HepG2 (cell line): Measurements from ENCODE around the gene CABLES1. TPM values are rescaled to one million over a fixed set of nuclear protein-coding genes. Genes with fewer than 3 reads are reported as not detected.

Experiments
- ATAC-seq: fragments of 200-7000 bp; cut with Tn5 transposase; 3 replicates; pipeline ENCODE4 v1.9.1; 2020; ENCODE audit warnings: mild to moderate bottlenecking, moderate library complexity
- BruUV-seq: library from RNA; stranded (reverse); fragments of 400-500 nt; replicated peaks from 2 replicates; lab custom pipeline; 2021; lab: Mats Ljungman, UMichigan
- CTCF ChIA-PET: fragments of 300-600 bp; formaldehyde crosslinking; extraction: SDS; loops from one replicate; lab custom pipeline; 2021; ENCODE audit warnings: low total read pairs, inconsistent platforms, low intra/inter-chr PET ratio; lab: Yijun Ruan, JAX
- POLR2A ChIA-PET: fragments of 350-600 bp; sonication (Branson Sonifier 250); formaldehyde crosslinking; loops from one replicate; lab custom pipeline; 2020; ENCODE audit warnings: antibody characterized with exemption, inconsistent platforms; lab: Yijun Ruan, JAX
- DNase-seq: peaks from one replicate; pipeline ENCODE4 v3.0.0-alpha.2; 2015; ENCODE audit warnings: low spot score
- FAIRE-seq: peaks from 3 replicates; lab custom pipeline; 2011; peaks lifted over from hg19 to GRCh38; lab: Jason Lieb, UNC
- H2AFZ ChIP-seq: one replicate; pipeline ENCODE4 v1.6.1; 2011; ENCODE audit warnings: low read length, inconsistent platforms
- H3K27ac ChIP-seq: fragments of 300-600 bp; 3 replicates; pipeline ENCODE4 v1.8.0; 2011; ENCODE audit warnings: mixed run types, mild to moderate bottlenecking, mixed read lengths, low read length, inconsistent platforms; ENCODE audit not compliant: insufficient read depth; ENCODE audit errors: extremely low read length
- H3K27me3 ChIP-seq, 2 experiments: fragments of 200-600 bp in 1 of 2; 2 replicates in 1 of 2; 3 replicates in 1 of 2; pipeline versions ENCODE4 v1.6.0 to v1.8.0; 2011; ENCODE audit warnings: low read length in 2 of 2, mild to moderate bottlenecking in 2 of 2, moderate library complexity in 2 of 2, inconsistent platforms in 1 of 2; ENCODE audit not compliant: insufficient read depth in 2 of 2, control insufficient read depth in 1 of 2
- H3K36me3 ChIP-seq, 2 experiments: fragments of 200-600 bp in 1 of 2; replicated peaks in 1 of 2; 2 replicates in 1 of 2; 3 replicates in 1 of 2; pipeline versions ENCODE4 v1.5.1 to v1.8.0; 2011; ENCODE audit warnings: low read length in 2 of 2, inconsistent platforms in 1 of 2; ENCODE audit not compliant: insufficient read depth in 2 of 2, control insufficient read depth in 1 of 2
- H3K4me1 ChIP-seq: 2 replicates; pipeline ENCODE4 v1.5.1; 2012; ENCODE audit warnings: low read length, inconsistent platforms; ENCODE audit not compliant: insufficient read depth
- H3K4me2 ChIP-seq: 2 replicates; pipeline ENCODE4 v1.6.0; 2011; ENCODE audit warnings: low read depth, low read length, inconsistent platforms
- H3K4me3 ChIP-seq, 3 experiments: fragments of 200-600 bp in 1 of 3; sonication (generic), shearing (Covaris generic) in 1 of 3; replicated peaks in 1 of 3; 2 replicates each; pipeline ENCODE4 v1.5.1; 2011 to 2016; ENCODE audit warnings: low read length in 3 of 3, inconsistent platforms in 2 of 3, low read depth in 2 of 3, mild to moderate bottlenecking in 2 of 3, control low read depth in 1 of 3, mixed read lengths in 1 of 3; ENCODE audit not compliant: insufficient read depth in 1 of 3
- H3K79me2 ChIP-seq: one replicate; pipeline ENCODE4 v1.6.1; 2011; ENCODE audit warnings: low read length, inconsistent platforms; ENCODE audit not compliant: insufficient read depth
- H3K9ac ChIP-seq: 2 replicates; pipeline ENCODE4 v1.6.0; 2011; ENCODE audit warnings: mild to moderate bottlenecking, low read depth, low read length, inconsistent platforms; ENCODE audit not compliant: insufficient read depth
- H3K9me3 ChIP-seq: 2 replicates; pipeline ENCODE4 v1.5.1; 2012; ENCODE audit warnings: mild to moderate bottlenecking, low read length
- H4K20me1 ChIP-seq: 2 replicates; pipeline ENCODE4 v1.6.0; 2011; ENCODE audit warnings: inconsistent platforms, mild to moderate bottlenecking, low read length, moderate library complexity; ENCODE audit not compliant: insufficient read depth
- BHLHE40 ChIP-seq: IDR thresholded peaks from 2 replicates; pipeline ENCODE4 v1.6.1; 2011; ENCODE audit warnings: low read length, improper control_type of control experiment
- CBX2 ChIP-seq, 2 experiments: fragments of 200-600 bp in 1 of 2; sonication (generic); formaldehyde crosslinking in 1 of 2; IDR thresholded peaks; 2 replicates each; pipeline versions ENCODE4 v1.7.0 to v1.8.1; 2018 to 2022; ENCODE audit warnings: low read depth in 2 of 2, low read length in 1 of 2, mild to moderate bottlenecking in 1 of 2, missing genetic modification reagents in 1 of 2
- ERF ChIP-seq: IDR thresholded peaks from 2 replicates; pipeline ENCODE4 v1.6.1; 2018; ENCODE audit warnings: missing biosample characterization, missing genetic modification reagents
- FOXA1 ChIP-seq, 2 experiments: fragments of 450-650 bp in 1 of 2; sonication (generic) in 1 of 2; formaldehyde crosslinking in 1 of 2; IDR thresholded peaks; 2 replicates each; pipeline versions ENCODE4 v1.4.0 to v1.6.1; 2016 to 2020; ENCODE audit warnings: missing genetic modification reagents in 1 of 2
- MXI1 ChIP-seq: IDR thresholded peaks from 3 replicates; pipeline ENCODE4 v1.6.1; 2012; ENCODE audit warnings: low read depth, low read length, inconsistent platforms, borderline replicate concordance
- MZF1 ChIP-seq: sonication (generic); formaldehyde crosslinking; IDR thresholded peaks from 2 replicates; pipeline ENCODE4 v1.8.1; 2023; ENCODE audit warnings: mild to moderate bottlenecking, missing genetic modification reagents, borderline replicate concordance
- NFE2 ChIP-seq: sonication (generic); formaldehyde crosslinking; IDR thresholded peaks from 2 replicates; pipeline ENCODE4 v1.4.0; 2020; ENCODE audit warnings: missing genetic modification reagents
- NFE2L1 ChIP-seq: sonication (generic); formaldehyde crosslinking; IDR thresholded peaks from 2 replicates; pipeline ENCODE4 v1.4.0; 2020; ENCODE audit warnings: missing genetic modification reagents, mild to moderate bottlenecking, borderline replicate concordance
- RARG ChIP-seq: sonication (generic); formaldehyde crosslinking; IDR thresholded peaks from 2 replicates; pipeline ENCODE4 v1.4.0; 2020; ENCODE audit warnings: low read depth, mild to moderate bottlenecking, missing genetic modification reagents
- SIN3B ChIP-seq: fragments of 150-350 bp; IDR thresholded peaks from 2 replicates; pipeline ENCODE4 v1.6.1; 2014; ENCODE audit warnings: low read length
- SRY ChIP-seq: sonication (generic); formaldehyde crosslinking; IDR thresholded peaks from 2 replicates; pipeline ENCODE4 v1.8.0; 2022; ENCODE audit warnings: mild to moderate bottlenecking, missing genetic modification reagents
- TEAD2 ChIP-seq: sonication (generic); formaldehyde crosslinking; IDR thresholded peaks from 2 replicates; pipeline ENCODE4 v1.9.0; 2021; ENCODE audit warnings: missing genetic modification reagents
- THYN1 ChIP-seq: sonication (generic); formaldehyde crosslinking; IDR thresholded peaks from 2 replicates; pipeline ENCODE4 v1.8.1; 2023; ENCODE audit warnings: low read depth, mild to moderate bottlenecking, moderate library complexity, missing genetic modification reagents, borderline replicate concordance
- TOE1 ChIP-seq: sonication (generic); formaldehyde crosslinking; IDR thresholded peaks from 2 replicates; pipeline ENCODE4 v1.4.0; 2020; ENCODE audit warnings: mild to moderate bottlenecking, missing genetic modification reagents
- ZBTB3 ChIP-seq: sonication (generic); formaldehyde crosslinking; IDR thresholded peaks from 2 replicates; pipeline ENCODE4 v1.4.0; 2020; ENCODE audit warnings: low read depth, mild to moderate bottlenecking, moderate library complexity, missing genetic modification reagents, borderline replicate concordance
- ZMYM3 ChIP-seq: sonication (generic); formaldehyde crosslinking; IDR thresholded peaks from 2 replicates; pipeline ENCODE4 v1.5.1; 2020; ENCODE audit warnings: mild to moderate bottlenecking, missing genetic modification reagents
- ZNF136 ChIP-seq: sonication (generic); formaldehyde crosslinking; IDR thresholded peaks from 2 replicates; pipeline ENCODE4 v1.8.1; 2022; ENCODE audit warnings: low read depth, mild to moderate bottlenecking, moderate library complexity, missing genetic modification reagents
- ZNF335 ChIP-seq: sonication (generic); formaldehyde crosslinking; IDR thresholded peaks from 2 replicates; pipeline ENCODE4 v1.4.0; 2020; ENCODE audit warnings: missing genetic modification reagents
- ZNF616 ChIP-seq: sonication (generic); formaldehyde crosslinking; IDR thresholded peaks from 2 replicates; pipeline ENCODE4 v1.5.0; 2020; ENCODE audit warnings: low read depth, mild to moderate bottlenecking, missing genetic modification reagents
- ZNF816 ChIP-seq: sonication (generic); formaldehyde crosslinking; IDR thresholded peaks from 2 replicates; pipeline ENCODE4 v1.8.0; 2022; ENCODE audit warnings: missing genetic modification reagents, mild to moderate bottlenecking, borderline replicate concordance
- whole genome bisulfite sequencing: methylation state at CpG from one replicate; pipeline ENCODE4 v1.1.6; 2017; ENCODE audit warnings: low lambda C conversion rate; 5-methylcytosine and 5-hydroxymethylcytosine counted together
- in situ Hi-C: cut with HindIII; loops from 2 replicates; pipeline ENCODE4 v1.10.0; 2017; ENCODE audit warnings: low pct_unique_long_range_greater_than_20kb; ENCODE audit not compliant: extremely low pct_ligation_motif_present
- intact Hi-C: fragments of 100-400 bp; cut with micrococcal nuclease; formaldehyde crosslinking; loops from one replicate; pipeline ENCODE4 v1.10.0; 2022; ENCODE audit not compliant: unreplicated experiment
- polyA plus RNA-seq, 8 experiments: library from polyadenylated mRNA; depleted of rRNA in 3 of 8; stranded (reverse) in 7 of 8; unstranded in 1 of 8; fragments of >200 nt; fragmentation: Illumina TruSeq in 4 of 8; extraction: Trizol in 4 of 8; gene quantifications; 2 replicates each; pipeline versions ENCODE4 v1.2.1 to v1.2.3, GENCODE V29; 2011 to 2016; ENCODE audit warnings: low read depth in 4 of 8, missing spikeins in 1 of 8, mixed read lengths in 1 of 8; ENCODE audit not compliant: insufficient read depth in 1 of 8
- total RNA-seq, 5 experiments: library from RNA; depleted of rRNA; stranded (reverse); fragments of >200 nt; fragmentation: Illumina TruSeq; extraction: Trizol; gene quantifications; 2 replicates each; pipeline ENCODE4 v1.2.3, GENCODE V29; 2016; ENCODE audit warnings: low read depth in 1 of 5
- TF ChIP-seq, protein P1 (sequence below): sonication (generic); formaldehyde crosslinking; IDR thresholded peaks from 2 replicates; pipeline ENCODE4 v1.4.0; 2020; ENCODE audit warnings: missing genetic modification reagents, borderline replicate concordance
- TF ChIP-seq, protein P2 (sequence below): sonication (generic); formaldehyde crosslinking; IDR thresholded peaks from 2 replicates; pipeline ENCODE4 v1.5.1; 2020; ENCODE audit warnings: missing genetic modification reagents, mild to moderate bottlenecking, borderline replicate concordance

CABLES1 gene
- total and polyA plus RNA-seq, 2 of the 13 experiments (the other 11 are each of a cell fraction or from before 2014, with no cell fraction given) = 14.7 to 25.8 TPM

DNA sequence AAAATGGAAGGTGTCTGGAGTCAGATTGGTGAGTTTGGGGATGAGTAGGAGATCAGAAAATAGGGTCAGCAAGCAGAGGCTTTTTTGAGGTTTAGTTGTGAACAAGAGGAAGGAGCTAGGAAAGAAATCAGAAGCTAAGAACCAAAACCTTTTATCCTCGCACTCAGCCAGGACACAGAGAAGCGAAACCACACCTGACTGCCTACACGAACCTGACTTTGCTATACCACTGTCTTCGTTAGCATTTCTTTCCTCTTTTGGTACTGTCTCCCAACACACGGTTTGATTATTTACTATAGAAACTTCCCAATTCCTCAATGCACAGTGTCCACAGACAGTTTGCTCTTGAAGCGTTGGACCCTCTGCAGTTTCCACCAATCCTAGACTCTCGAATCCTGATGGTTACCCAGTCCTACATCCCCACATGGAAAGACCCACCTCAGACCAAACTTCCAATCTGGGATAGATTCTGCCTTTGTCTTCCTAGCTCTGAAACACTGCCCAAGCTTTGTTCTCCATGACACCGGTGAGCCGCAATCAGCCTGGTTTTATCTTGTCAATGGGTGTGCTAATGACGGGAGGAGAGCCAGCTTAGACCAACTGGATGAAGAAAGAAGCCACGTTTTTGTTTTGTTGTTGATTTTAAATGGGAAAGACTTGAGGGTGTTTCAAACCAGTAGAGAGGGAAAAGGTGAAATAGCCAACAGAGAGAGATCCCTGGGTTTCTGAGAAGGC lies 137.4 kb downstream of the CABLES1 start (continued):
- TF ChIP-seq NFE2L1 (no peak), THYN1 (CRISPR knock-in tag) (no peak), MXI1 (no peak), ERF (CRISPR knock-in tag) (no peak), ZNF616 (CRISPR knock-in tag) (no peak), TEAD2 (CRISPR knock-in tag) (no peak), ZBTB3 (CRISPR knock-in tag) (no peak), BHLHE40 (no peak), MZF1 (no peak), FOXA1 (IDR thresholded peaks at IDR 0.05) (no peak), FOXA1 (CRISPR knock-in tag; IDR thresholded peaks at IDR 0.05) (no peak)
- TF ChIP-seq, protein P1, sequence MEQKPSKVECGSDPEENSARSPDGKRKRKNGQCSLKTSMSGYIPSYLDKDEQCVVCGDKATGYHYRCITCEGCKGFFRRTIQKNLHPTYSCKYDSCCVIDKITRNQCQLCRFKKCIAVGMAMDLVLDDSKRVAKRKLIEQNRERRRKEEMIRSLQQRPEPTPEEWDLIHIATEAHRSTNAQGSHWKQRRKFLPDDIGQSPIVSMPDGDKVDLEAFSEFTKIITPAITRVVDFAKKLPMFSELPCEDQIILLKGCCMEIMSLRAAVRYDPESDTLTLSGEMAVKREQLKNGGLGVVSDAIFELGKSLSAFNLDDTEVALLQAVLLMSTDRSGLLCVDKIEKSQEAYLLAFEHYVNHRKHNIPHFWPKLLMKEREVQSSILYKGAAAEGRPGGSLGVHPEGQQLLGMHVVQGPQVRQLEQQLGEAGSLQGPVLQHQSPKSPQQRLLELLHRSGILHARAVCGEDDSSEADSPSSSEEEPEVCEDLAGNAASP (CRISPR knock-in tag) = no peak

- Histone ChIP-seq H3K9ac (no peak overlapping the region), H3K36me3 (no peaks in the 10 kb centered on the region), H3K27ac (no peak overlapping the region), H3K4me2 (no peak overlapping the region), H3K4me1 (no peaks in the 10 kb centered on the region), H2AFZ (no peak overlapping the region), H3K79me2 (no peaks in the 10 kb centered on the region), H3K9me3 (peaks cover 22% of the 10 kb centered on the region), H4K20me1 (no peaks in the 10 kb centered on the region), H3K27me3 (no peaks in the 10 kb centered on the region), H3K4me3 (no peak overlapping the region)
- DNase-seq (no peak), FAIRE-seq (no peak), ATAC-seq (no peak)
- in situ Hi-C loops = no loop called here
- WGBS = 76% methylated on average over 10 of the region's 10 CpGs
- BruUV-seq = no TSS peak
- intact Hi-C loops = no loop called here
- CTCF ChIA-PET = no interaction called here
- POLR2A ChIA-PET = no interaction called here
- TF ChIP-seq ZNF816 (CRISPR knock-in tag) (no peak), ZMYM3 (CRISPR knock-in tag) (no peak), TEAD2 (CRISPR knock-in tag) (no peak), SRY (CRISPR knock-in tag) (no peak), ZNF136 (CRISPR knock-in tag) (no peak), SIN3B (no peak), CBX2 (IDR thresholded peaks at IDR 0.05; ENCODE audit: low read depth, low read length) (no peak), CBX2 (CRISPR knock-in tag; IDR thresholded peaks at IDR 0.05; ENCODE audit: low read depth) (no peak), RARG (no peak), NFE2 (CRISPR knock-in tag) (no peak), TOE1 (CRISPR knock-in tag) (no peak), ZNF335 (CRISPR knock-in tag) (no peak)
- TF ChIP-seq, protein P2, sequence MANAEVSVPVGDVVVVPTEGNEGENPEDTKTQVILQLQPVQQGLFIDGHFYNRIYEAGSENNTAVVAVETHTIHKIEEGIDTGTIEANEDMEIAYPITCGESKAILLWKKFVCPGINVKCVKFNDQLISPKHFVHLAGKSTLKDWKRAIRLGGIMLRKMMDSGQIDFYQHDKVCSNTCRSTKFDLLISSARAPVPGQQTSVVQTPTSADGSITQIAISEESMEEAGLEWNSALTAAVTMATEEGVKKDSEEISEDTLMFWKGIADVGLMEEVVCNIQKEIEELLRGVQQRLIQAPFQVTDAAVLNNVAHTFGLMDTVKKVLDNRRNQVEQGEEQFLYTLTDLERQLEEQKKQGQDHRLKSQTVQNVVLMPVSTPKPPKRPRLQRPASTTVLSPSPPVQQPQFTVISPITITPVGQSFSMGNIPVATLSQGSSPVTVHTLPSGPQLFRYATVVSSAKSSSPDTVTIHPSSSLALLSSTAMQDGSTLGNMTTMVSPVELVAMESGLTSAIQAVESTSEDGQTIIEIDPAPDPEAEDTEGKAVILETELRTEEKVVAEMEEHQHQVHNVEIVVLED (CRISPR knock-in tag) = no peak
Observed at GRCh38 chr18:23273443-23273966, 138.2 kb downstream of the CABLES1 start.
